IPS-18a (cell line): ENCODE results near the gene SUCLG1.
A peak's percentile ranks its signal among the peaks of the same experiment; 100 is the strongest.

Source experiments
- H3K27ac ChIP-seq: one replicate; pipeline ENCODE4 v1.5.1; 2013; ENCODE audit warnings: low read length
- H3K27me3 ChIP-seq: one replicate; pipeline ENCODE4 v1.6.1; 2013; ENCODE audit warnings: mild to moderate bottlenecking, low read length; ENCODE audit not compliant: control insufficient read depth, insufficient read depth
- H3K36me3 ChIP-seq: one replicate; pipeline ENCODE4 v1.6.1; 2013; ENCODE audit warnings: low read depth, low read length; ENCODE audit not compliant: control insufficient read depth
- H3K4me1 ChIP-seq: one replicate; pipeline ENCODE4 v1.6.1; 2013; ENCODE audit warnings: low read depth, low read length; ENCODE audit not compliant: control insufficient read depth
- H3K4me3 ChIP-seq: one replicate; pipeline ENCODE4 v1.5.1; 2013; ENCODE audit warnings: low read length
- H3K9ac ChIP-seq: one replicate; pipeline ENCODE4 v1.6.1; 2013; ENCODE audit warnings: mild to moderate bottlenecking, low read length, moderate library complexity
- H3K9me3 ChIP-seq: one replicate; pipeline ENCODE4 v1.6.1; 2013; ENCODE audit warnings: low read depth, low read length; ENCODE audit not compliant: control insufficient read depth

The SUCLG1 gene

GRCh38 chr2:84459018-84459943 is at the start of gene SUCLG1:
SUCLG1 (minus strand) TSS chr2:84459280; CDS start chr2:84459269, 11 bp downstream.
- H3K4me3 ChIP-seq, result peak within 1 kb of the TSS; percentile 93
- peak within 1 kb of the TSS; percentile 56 for H3K9ac ChIP-seq
- no peaks in the 10 kb centered on the region for H3K36me3 ChIP-seq
- H3K4me1 ChIP-seq, result peaks cover 7% of the 10 kb centered on the region
- H3K27ac ChIP-seq, result no peak within 1 kb of the TSS
- H3K27me3 ChIP-seq, result no peaks in the 10 kb centered on the region
- H3K9me3 ChIP-seq, result no peaks in the 10 kb centered on the region

DNA sequence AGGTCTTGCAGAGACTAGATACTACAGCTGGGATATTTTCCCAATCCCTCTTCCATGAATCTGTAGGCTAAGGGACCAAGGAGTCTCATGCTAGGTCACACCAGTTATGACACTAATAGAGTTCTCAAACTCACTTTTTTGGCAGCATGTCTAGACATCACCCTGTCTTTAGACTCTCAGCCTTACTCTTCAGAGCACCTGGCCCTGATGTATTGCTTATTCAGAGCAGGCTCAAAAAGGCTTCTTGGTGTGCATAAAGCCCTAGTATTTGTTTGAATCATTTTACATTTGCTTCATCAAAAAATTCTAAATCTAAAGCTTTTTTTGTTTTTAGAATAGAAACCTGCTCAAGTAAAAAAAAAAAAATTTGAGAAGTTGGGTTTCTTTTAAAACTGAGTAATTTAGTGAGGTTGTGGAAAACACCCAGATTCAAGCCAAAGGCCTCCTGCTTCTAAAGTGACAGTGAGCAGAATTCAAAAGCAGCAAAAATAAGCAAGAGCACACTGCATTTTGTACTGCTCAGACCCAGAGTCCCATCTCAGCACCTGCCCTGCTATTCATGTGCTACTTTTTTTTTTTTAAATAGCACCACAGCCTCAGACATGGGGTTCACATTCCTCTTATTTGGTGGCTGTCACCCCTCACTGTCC is 39.2 kb upstream of the SUCLG1 start:
- H3K4me1 ChIP-seq, result no peaks in the 10 kb centered on the region
- no peak overlapping the region for H3K9ac ChIP-seq
- no peaks in the 10 kb centered on the region for H3K36me3 ChIP-seq
- H3K27ac ChIP-seq, result no peak overlapping the region
- no peaks in the 10 kb centered on the region for H3K27me3 ChIP-seq
- no peak overlapping the region for H3K4me3 ChIP-seq
- H3K9me3 ChIP-seq, result no peaks in the 10 kb centered on the region

- H3K4me3 ChIP-seq, result no peak overlapping the region
- no peaks in the 10 kb centered on the region for H3K9me3 ChIP-seq
- H3K9ac ChIP-seq, result no peak overlapping the region
- H3K36me3 ChIP-seq, result no peaks in the 10 kb centered on the region
- H3K4me1 ChIP-seq, result no peaks in the 10 kb centered on the region
- H3K27me3 ChIP-seq, result no peaks in the 10 kb centered on the region
- H3K27ac ChIP-seq, result no peak overlapping the region
These were observed 38.2 kb upstream of the SUCLG1 start for GRCh38 chr2:84497285-84497684.

DNA sequence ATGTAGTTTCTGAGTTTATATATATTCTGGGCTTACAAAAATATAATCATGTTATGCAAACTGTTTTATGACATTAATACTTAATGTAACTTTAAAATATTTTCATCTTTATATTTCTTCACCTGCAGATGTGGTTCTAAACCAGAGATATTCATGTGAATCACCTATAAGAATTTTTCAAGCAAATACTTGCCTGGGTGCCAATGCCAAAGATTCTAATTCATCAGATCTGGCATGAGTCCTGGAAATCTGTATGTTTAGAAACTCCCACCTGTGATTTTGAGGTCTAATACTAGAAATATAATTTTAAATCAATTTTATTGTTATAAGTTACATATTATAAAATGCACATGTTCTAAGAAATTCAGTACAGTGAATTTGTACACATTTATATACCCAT is 37.3 kb upstream of the SUCLG1 start:
- Histone ChIP-seq H3K9ac (no peak overlapping the region), H3K27me3 (no peaks in the 10 kb centered on the region), H3K27ac (no peak overlapping the region), H3K36me3 (no peaks in the 10 kb centered on the region), H3K4me3 (no peak overlapping the region), H3K9me3 (no peaks in the 10 kb centered on the region), H3K4me1 (no peaks in the 10 kb centered on the region)

GRCh38 chr2:84495539-84496146 is 36.6 kb upstream of the SUCLG1 start:
- Histone ChIP-seq H3K9me3 (no peaks in the 10 kb centered on the region), H3K4me1 (no peaks in the 10 kb centered on the region), H3K36me3 (no peaks in the 10 kb centered on the region), H3K9ac (no peak overlapping the region), H3K27me3 (no peaks in the 10 kb centered on the region), H3K4me3 (no peak overlapping the region), H3K27ac (no peak overlapping the region)

DNA sequence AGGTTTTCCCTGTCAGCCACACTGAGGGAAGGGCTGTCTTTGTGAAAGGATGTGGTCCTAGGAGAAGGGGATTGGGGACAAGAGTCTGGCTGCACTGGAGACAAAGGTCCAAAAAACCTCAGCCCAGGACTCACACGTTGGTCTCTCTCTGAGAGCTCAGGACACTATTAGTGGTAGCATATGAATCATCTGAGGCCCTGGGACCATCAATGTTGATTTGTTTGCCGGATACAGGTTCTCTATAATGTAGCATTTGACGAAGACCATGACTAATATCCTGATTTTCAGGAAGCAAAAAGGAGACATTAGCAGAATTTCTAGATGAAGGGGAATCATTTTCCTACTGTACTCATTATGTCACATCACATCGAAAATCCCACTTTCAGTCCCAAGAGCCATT is 35.0 kb upstream of the SUCLG1 start:
- Histone ChIP-seq H3K9ac (no peak overlapping the region), H3K9me3 (no peaks in the 10 kb centered on the region), H3K36me3 (no peaks in the 10 kb centered on the region), H3K27ac (no peak overlapping the region), H3K4me1 (no peaks in the 10 kb centered on the region), H3K27me3 (no peaks in the 10 kb centered on the region), H3K4me3 (no peak overlapping the region)

- Histone ChIP-seq H3K27ac (no peak overlapping the region), H3K27me3 (no peaks in the 10 kb centered on the region), H3K9ac (no peak overlapping the region)
These were observed 34.4 kb upstream of the SUCLG1 start for GRCh38 chr2:84493514-84493913.

DNA sequence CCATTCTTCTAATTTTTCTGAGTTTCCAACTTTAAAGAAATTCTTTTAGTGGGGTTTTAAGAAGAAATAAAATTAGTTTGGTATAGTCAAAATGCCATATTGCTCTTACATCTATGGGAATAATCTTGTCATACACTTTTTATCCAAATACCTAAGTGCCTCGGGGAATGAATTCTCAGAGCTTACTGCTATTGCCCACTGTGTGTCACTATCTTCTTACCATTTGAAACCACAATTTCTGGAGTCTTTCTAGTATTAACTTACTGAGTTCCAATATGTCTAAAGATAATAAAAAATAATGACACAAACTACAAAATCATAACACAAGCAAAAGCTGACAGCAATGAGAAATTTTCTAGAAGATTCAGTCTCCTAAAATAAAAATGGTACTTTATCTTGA is 33.5 kb upstream of the SUCLG1 start:
- no peaks in the 10 kb centered on the region for H3K4me1 ChIP-seq
- H3K4me3 ChIP-seq, result no peak overlapping the region
- no peaks in the 10 kb centered on the region for H3K27me3 ChIP-seq
- no peak overlapping the region for H3K9ac ChIP-seq
- H3K27ac ChIP-seq, result no peak overlapping the region
- no peaks in the 10 kb centered on the region for H3K9me3 ChIP-seq
- H3K36me3 ChIP-seq, result no peaks in the 10 kb centered on the region

More at GRCh38 chr2:84493514-84493913, 34.4 kb upstream of the SUCLG1 start:
- H3K9me3 ChIP-seq, result no peaks in the 10 kb centered on the region
- no peaks in the 10 kb centered on the region for H3K36me3 ChIP-seq
- no peaks in the 10 kb centered on the region for H3K4me1 ChIP-seq
- H3K4me3 ChIP-seq, result no peak overlapping the region

DNA sequence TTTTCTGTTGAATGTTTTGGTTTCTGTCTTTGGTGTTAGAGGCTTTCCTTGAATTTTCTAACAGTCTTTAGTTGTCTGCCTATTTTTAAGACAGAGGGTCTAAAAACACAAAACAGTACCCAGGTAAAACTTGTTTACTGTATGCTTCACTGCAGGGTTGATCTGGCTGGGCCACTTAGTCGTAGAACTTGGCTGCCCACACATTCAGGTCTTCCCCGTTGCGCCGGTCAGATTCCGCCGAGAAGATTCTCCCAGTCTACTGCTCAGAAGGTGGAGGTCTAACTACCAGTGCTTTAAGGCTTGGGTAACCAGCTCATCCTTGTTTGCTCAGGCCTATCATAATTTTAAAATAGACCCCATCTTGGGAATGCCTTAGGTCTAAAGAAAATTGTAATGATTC is 32.7 kb upstream of the SUCLG1 start:
- no peaks in the 10 kb centered on the region for H3K9me3 ChIP-seq
- H3K27ac ChIP-seq, result no peak overlapping the region
- H3K4me1 ChIP-seq, result no peaks in the 10 kb centered on the region
- no peak overlapping the region for H3K4me3 ChIP-seq
- H3K27me3 ChIP-seq, result no peaks in the 10 kb centered on the region
- no peaks in the 10 kb centered on the region for H3K36me3 ChIP-seq
- H3K9ac ChIP-seq, result no peak overlapping the region

- no peaks in the 10 kb centered on the region for H3K27me3 ChIP-seq
- no peak overlapping the region for H3K4me3 ChIP-seq
- no peak overlapping the region for H3K27ac ChIP-seq
- H3K4me1 ChIP-seq, result no peaks in the 10 kb centered on the region
- no peaks in the 10 kb centered on the region for H3K9me3 ChIP-seq
- no peak overlapping the region for H3K9ac ChIP-seq
- no peaks in the 10 kb centered on the region for H3K36me3 ChIP-seq
These were observed 32.2 kb upstream of the SUCLG1 start for GRCh38 chr2:84491256-84491655.

DNA sequence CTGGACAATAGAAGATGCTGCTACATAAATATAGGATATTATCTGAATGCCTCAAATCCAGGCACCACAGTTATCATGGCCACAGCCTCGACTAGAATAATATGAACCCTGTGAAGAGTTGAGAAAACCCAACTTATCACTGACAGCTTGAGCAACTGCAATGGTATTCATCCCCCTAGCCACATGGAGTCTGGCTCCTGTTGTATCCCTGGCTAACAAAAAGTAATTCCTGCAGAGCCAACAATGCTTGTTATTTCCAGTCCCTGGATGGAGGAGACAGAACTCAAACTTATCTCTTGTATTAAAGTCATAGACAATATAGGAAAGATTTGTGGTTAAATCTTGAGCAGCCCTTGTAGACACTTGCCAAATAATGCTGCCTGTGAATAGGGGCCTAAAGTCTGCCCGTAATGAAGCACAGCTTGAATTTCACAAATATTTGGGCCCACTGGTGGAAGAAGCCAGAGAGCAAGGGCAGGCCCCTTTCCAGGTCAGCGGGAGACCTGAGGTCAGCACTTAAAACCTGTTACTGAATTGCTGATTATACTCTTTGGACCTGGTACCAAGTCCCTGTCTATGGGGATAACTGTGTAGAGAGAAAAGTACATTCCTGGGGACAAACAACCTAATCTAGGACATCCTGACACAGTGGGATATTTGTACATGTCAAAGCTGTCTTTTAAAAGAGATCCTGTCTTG is 28.4 kb upstream of the SUCLG1 start:
- no peak overlapping the region for H3K9ac ChIP-seq
- no peak overlapping the region for H3K27ac ChIP-seq

More for the DNA sequence above, 28.4 kb upstream of the SUCLG1 start:
- no peaks in the 10 kb centered on the region for H3K4me1 ChIP-seq
- H3K36me3 ChIP-seq, result no peaks in the 10 kb centered on the region
- H3K27me3 ChIP-seq, result no peaks in the 10 kb centered on the region
- no peak overlapping the region for H3K4me3 ChIP-seq
- H3K9me3 ChIP-seq, result no peaks in the 10 kb centered on the region
